Measurements from ENCODE around the gene SCRN1. TPM values are rescaled to one million over a fixed set of nuclear protein-coding genes. Genes with fewer than 3 reads are reported as not detected.
A peak's percentile ranks its signal among the peaks of the same experiment; 100 is the strongest.

Gene SCRN1
- total and polyA plus RNA-seq, 2 experiments from 2014 or later: 15.2 to 66.7 TPM

DNA sequence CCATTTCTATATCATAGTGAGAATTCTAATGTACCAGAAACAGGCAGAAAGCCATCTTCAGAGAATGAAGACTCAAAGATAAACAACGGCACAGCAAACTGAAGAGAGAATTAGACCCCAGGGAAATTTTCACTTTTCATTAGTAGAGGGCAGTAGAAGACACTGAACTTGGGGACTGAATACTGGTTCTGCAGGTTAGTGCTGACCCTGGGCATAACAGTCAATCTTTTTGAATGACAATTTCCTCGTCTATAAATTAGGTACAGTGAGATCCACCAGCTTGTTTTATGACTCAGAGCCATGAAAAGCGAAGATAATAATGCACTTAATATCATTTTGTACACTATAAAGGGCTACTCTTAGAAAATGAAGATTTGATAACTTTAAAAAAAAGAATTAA is 23.2 kb upstream of the SCRN1 start:
- no peaks in the 10 kb centered on the region for H3F3A ChIP-seq (replicated peaks; ENCODE audit: low read depth)
- H2AFZ ChIP-seq: no peak overlapping the region
- no peaks in the 10 kb centered on the region for H3K27me3 ChIP-seq (ENCODE audit: insufficient read depth)
- H3K4me1 ChIP-seq (ENCODE audit: insufficient read depth): no peaks in the 10 kb centered on the region
- Mint-ChIP-seq H3K9me3 (no peaks in the 10 kb centered on the region), H3K27ac (no peak overlapping the region), H3K4me3 (no peak overlapping the region), H3K36me3 (ENCODE audit: low read depth) (peaks cover 18% of the 10 kb centered on the region), H3K27me3 (ENCODE audit: insufficient read depth, low read depth, poor library complexity) (no peaks in the 10 kb centered on the region), H3K4me1 (no peaks in the 10 kb centered on the region; the same call in 2 of the 3 replicates)
- no peak overlapping the region for H3K27ac ChIP-seq (ENCODE audit: low read depth)
- H4K20me1 ChIP-seq (replicated peaks; ENCODE audit: insufficient read depth): no peaks in the 10 kb centered on the region; the same call in 1 of the 2 replicates
- TF ChIP-seq CREB1 (CRISPR knock-in tag; IDR thresholded peaks at IDR 0.05; ENCODE audit: low read depth): no peak
- TF ChIP-seq, protein P1, sequence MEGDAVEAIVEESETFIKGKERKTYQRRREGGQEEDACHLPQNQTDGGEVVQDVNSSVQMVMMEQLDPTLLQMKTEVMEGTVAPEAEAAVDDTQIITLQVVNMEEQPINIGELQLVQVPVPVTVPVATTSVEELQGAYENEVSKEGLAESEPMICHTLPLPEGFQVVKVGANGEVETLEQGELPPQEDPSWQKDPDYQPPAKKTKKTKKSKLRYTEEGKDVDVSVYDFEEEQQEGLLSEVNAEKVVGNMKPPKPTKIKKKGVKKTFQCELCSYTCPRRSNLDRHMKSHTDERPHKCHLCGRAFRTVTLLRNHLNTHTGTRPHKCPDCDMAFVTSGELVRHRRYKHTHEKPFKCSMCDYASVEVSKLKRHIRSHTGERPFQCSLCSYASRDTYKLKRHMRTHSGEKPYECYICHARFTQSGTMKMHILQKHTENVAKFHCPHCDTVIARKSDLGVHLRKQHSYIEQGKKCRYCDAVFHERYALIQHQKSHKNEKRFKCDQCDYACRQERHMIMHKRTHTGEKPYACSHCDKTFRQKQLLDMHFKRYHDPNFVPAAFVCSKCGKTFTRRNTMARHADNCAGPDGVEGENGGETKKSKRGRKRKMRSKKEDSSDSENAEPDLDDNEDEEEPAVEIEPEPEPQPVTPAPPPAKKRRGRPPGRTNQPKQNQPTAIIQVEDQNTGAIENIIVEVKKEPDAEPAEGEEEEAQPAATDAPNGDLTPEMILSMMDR (conservative IDR thresholded peaks at IDR 0.05; ENCODE audit: low read depth in 2 of 2): 0 out of 4 replicates have a peak, but pooled peaks of 1 of the 2 experiments have one; percentile 27
- H3K4me3 ChIP-seq: no peak overlapping the region
- no peak for DNase-seq (ENCODE audit: low spot score)
- no peak for ATAC-seq
- no peaks in the 10 kb centered on the region for H3K9me2 ChIP-seq (ENCODE audit: insufficient read depth)
- no peak overlapping the region for H3K4me2 ChIP-seq
- H3K36me3 ChIP-seq (ENCODE audit: insufficient read depth): peaks cover 11% of the 10 kb centered on the region; the same call in 1 of the 2 replicates
- H3K79me2 ChIP-seq (replicated peaks; ENCODE audit: insufficient read depth): no peaks in the 10 kb centered on the region

DNA sequence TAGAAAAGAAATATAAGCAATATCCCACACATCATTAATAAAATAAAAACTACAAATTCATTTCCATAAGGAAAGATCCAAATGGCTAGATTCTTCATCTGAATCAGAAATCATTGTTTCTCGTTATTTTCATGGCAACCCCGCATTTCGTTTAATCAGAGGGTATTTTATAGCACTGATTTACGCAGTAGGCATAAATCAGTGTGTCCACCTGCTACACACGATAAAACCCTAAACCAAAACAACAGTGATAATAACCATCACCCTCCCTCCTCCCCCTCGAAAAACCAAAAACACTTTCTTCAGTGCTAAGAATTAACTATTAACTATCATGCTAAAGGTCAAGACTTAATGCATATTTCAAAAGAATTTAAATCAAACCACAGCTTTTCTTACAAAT is 20.4 kb upstream of the SCRN1 start:
- Mint-ChIP-seq H3K4me1 (peaks cover 7% of the 10 kb centered on the region; the same call in 2 of the 3 replicates), H3K27me3 (ENCODE audit: insufficient read depth, low read depth, poor library complexity) (no peaks in the 10 kb centered on the region), H3K9me3 (no peaks in the 10 kb centered on the region), H3K27ac (no peak overlapping the region), H3K4me3 (no peak overlapping the region), H3K36me3 (ENCODE audit: low read depth) (peaks cover 7% of the 10 kb centered on the region; the same call in 2 of the 3 replicates)
- DNase-seq (ENCODE audit: low spot score): no peak
- no peak overlapping the region for H3K4me2 ChIP-seq
- H3K4me1 ChIP-seq (ENCODE audit: insufficient read depth): no peaks in the 10 kb centered on the region
- no peaks in the 10 kb centered on the region for H3K79me2 ChIP-seq (replicated peaks; ENCODE audit: insufficient read depth)
- H4K20me1 ChIP-seq (replicated peaks; ENCODE audit: insufficient read depth): no peaks in the 10 kb centered on the region; the same call in 1 of the 2 replicates
- no peak overlapping the region for H3K4me3 ChIP-seq
- H3F3A ChIP-seq (replicated peaks; ENCODE audit: low read depth): no peaks in the 10 kb centered on the region
- ATAC-seq: no peak
- TF ChIP-seq, protein P2, sequence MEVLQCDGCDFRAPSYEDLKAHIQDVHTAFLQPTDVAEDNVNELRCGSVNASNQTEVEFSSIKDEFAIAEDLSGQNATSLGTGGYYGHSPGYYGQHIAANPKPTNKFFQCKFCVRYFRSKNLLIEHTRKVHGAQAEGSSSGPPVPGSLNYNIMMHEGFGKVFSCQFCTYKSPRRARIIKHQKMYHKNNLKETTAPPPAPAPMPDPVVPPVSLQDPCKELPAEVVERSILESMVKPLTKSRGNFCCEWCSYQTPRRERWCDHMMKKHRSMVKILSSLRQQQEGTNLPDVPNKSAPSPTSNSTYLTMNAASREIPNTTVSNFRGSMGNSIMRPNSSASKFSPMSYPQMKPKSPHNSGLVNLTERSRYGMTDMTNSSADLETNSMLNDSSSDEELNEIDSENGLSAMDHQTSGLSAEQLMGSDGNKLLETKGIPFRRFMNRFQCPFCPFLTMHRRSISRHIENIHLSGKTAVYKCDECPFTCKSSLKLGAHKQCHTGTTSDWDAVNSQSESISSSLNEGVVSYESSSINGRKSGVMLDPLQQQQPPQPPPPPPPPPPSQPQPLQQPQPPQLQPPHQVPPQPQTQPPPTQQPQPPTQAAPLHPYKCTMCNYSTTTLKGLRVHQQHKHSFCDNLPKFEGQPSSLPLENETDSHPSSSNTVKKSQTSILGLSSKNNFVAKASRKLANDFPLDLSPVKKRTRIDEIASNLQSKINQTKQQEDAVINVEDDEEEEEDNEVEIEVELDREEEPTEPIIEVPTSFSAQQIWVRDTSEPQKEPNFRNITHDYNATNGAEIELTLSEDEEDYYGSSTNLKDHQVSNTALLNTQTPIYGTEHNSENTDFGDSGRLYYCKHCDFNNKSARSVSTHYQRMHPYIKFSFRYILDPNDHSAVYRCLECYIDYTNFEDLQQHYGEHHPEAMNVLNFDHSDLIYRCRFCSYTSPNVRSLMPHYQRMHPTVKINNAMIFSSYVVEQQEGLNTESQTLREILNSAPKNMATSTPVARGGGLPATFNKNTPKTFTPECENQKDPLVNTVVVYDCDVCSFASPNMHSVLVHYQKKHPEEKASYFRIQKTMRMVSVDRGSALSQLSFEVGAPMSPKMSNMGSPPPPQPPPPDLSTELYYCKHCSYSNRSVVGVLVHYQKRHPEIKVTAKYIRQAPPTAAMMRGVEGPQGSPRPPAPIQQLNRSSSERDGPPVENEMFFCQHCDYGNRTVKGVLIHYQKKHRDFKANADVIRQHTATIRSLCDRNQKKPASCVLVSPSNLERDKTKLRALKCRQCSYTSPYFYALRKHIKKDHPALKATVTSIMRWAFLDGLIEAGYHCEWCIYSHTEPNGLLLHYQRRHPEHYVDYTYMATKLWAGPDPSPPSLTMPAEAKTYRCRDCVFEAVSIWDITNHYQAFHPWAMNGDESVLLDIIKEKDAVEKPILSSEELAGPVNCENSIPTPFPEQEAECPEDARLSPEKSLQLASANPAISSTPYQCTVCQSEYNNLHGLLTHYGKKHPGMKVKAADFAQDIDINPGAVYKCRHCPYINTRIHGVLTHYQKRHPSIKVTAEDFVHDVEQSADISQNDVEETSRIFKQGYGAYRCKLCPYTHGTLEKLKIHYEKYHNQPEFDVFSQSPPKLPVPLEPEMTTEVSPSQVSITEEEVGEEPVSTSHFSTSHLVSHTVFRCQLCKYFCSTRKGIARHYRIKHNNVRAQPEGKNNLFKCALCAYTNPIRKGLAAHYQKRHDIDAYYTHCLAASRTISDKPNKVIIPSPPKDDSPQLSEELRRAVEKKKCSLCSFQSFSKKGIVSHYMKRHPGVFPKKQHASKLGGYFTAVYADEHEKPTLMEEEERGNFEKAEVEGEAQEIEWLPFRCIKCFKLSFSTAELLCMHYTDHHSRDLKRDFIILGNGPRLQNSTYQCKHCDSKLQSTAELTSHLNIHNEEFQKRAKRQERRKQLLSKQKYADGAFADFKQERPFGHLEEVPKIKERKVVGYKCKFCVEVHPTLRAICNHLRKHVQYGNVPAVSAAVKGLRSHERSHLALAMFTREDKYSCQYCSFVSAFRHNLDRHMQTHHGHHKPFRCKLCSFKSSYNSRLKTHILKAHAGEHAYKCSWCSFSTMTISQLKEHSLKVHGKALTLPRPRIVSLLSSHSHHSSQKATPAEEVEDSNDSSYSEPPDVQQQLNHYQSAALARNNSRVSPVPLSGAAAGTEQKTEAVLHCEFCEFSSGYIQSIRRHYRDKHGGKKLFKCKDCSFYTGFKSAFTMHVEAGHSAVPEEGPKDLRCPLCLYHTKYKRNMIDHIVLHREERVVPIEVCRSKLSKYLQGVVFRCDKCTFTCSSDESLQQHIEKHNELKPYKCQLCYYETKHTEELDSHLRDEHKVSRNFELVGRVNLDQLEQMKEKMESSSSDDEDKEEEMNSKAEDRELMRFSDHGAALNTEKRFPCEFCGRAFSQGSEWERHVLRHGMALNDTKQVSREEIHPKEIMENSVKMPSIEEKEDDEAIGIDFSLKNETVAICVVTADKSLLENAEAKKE (CRISPR knock-in tag; IDR thresholded peaks at IDR 0.05): no peak
- TF ChIP-seq JUNB (IDR thresholded peaks at IDR 0.05; ENCODE audit: unreplicated experiment) (no peak), REST (IDR thresholded peaks at IDR 0.05; ENCODE audit: unreplicated experiment) (no peak), ETS1 (IDR thresholded peaks at IDR 0.05) (no peak)
- H3K36me3 ChIP-seq (ENCODE audit: insufficient read depth): no peaks in the 10 kb centered on the region
- no peaks in the 10 kb centered on the region for H3K9me2 ChIP-seq (ENCODE audit: insufficient read depth)
- no peak overlapping the region for H3K27ac ChIP-seq (ENCODE audit: low read depth)
- no peaks in the 10 kb centered on the region for H3K27me3 ChIP-seq (ENCODE audit: insufficient read depth)
- H2AFZ ChIP-seq: no peak overlapping the region

All from GM23338 (cell line).